ENCODE data around the gene AKR1A1.
"Not testable (repeated sequence)": the region's sequence is repeated elsewhere in the genome, so short reads cannot be mapped to it uniquely, and the experiment has no call there.

AKR1A1 gene

GRCh38 chr1:45570631-45571030 is 20.0 kb downstream of the AKR1A1 start:
- no peak for FAIRE-seq

- no peak for FAIRE-seq
Measured at GRCh38 chr1:45573231-45573804, 22.7 kb downstream of the AKR1A1 start.

- no peak for FAIRE-seq
Measured at GRCh38 chr1:45574105-45574626, 23.5 kb downstream of the AKR1A1 start.

GRCh38 chr1:45583264-45583665 is 32.6 kb downstream of the AKR1A1 start:
- FAIRE-seq: peak; percentile 9

- no peak for FAIRE-seq
Measured at GRCh38 chr1:45583666-45584350, 33.2 kb downstream of the AKR1A1 start, which contains the start of gene NASP. NASP (plus strand) TSS chr1:45584041; CDS start chr1:45584147, 106 bp downstream.

- FAIRE-seq: no peak
Measured at GRCh38 chr1:45584351-45585109, 33.9 kb downstream of the AKR1A1 start.

DNA sequence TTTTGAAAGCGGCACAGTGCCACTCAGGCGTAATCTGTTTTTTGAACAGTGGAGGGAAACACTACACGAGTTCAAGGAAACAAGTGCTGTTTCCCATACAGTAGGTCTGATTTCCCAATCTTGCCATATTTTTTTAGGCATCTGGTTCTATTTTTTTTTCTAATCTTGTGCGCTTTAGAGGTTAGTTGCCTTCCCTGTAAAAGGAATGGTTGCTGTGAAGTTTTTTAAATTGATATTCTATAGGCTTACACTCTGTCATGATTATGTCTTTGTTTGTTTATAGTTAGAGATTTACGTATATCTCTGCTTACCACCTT is 34.4 kb downstream of the AKR1A1 start:
- FAIRE-seq: no peak

DNA sequence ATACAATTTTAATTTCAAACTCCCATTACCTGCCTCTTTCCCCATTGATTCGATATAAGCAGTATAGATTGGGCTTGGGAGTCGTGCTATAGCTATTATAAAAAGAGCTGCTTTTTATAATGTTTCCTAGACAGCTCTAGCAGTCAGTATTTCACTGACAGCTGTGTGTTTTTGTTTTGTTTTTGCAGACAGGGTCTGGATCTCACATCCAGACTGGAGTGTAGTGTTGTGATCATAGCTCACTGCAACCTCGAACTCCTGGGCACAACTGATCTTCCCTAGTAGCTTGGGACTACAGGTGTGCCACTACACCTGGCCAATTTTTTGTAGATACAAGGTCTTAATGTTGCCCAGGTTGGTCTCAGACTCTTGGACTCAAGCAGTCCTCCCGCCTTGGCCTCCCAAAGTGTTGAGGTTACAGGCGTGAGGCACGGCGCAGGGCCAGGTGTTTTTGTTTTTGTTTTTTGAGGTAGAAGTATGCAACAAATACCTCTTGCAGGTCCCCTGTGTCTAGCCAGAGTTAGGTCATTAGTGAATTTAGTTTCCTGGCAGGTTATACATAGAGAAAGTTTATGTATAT is 35.0 kb downstream of the AKR1A1 start:
- FAIRE-seq: no peak

DNA sequence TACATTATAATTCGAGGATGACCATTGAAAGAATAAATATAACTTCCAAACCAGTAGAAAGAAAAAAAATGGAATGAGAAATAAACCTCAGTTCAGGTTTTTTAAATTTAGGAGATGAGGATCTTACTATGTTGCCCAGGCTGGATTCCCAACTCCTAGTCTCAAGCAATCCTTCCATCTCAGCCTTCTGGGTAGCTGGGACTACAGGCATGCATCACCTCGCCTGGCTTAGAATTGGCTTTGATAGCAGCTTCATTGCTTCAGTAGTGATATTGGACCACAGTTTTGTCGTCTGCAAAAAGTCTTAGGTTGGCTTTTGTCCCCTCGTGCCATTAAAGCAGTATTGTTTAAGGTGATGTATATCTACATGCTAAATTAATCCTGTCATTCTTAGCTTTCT is 36.1 kb downstream of the AKR1A1 start:
- no peak for FAIRE-seq

DNA sequence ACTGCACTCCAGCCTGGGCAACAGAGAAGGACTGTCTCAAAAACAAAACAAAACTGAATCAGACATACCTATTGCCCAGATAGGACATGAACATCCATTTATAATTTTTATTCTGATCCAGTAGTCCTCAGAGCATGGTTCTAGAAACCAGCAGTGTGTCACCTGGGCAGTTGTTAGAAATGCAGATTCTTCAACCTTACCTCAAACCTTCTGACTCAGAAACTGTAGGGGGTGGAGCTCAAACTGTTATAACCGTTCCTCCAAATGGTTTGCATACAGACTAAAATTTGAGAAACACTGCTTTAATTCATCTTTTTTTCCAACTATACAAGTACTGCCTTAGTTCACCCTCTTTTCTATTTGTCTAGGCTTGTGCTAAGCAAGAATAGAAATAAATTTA is 39.2 kb downstream of the AKR1A1 start:
- FAIRE-seq: no peak

- no peak for FAIRE-seq
Measured at GRCh38 chr1:45594412-45594811, 43.8 kb downstream of the AKR1A1 start.

DNA sequence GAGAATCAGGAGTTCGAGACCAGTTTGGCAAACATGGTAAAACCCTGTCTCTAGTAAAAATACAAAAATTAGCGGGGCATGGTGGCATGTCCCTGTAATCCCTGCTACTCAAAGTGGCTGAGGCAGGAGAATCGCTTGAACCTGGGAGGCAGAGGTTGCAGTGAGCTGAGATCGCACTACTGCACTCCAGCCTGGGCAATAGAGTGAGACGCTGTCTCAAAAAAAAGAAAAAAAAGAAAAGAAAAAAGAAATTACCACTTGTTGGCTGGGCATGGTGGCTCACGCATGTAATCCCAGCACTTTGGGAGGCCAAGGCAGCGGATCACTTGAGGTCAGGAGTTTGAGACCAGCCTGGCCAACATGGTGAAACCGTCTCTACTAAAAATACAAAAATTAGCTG is 46.1 kb downstream of the AKR1A1 start:
- FAIRE-seq: not testable (repeated sequence)

DNA sequence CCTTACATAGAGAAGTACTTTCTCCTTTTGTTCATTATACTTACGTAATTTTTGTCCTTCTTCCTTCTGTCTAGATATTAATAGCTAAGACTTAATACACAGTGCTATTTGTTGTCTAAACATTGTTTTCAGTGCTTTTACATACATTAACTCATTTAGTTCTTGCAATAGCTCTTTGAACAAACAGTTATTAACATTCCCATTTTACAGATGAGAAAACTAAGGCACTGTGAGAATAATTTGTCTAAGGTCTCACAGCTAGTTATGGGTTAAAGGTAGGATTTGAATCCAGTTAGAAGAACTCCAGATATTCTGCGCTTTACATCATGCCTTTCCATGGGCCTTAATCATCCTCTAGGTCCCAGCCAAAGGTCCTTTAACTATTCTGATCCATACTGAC is 53.6 kb downstream of the AKR1A1 start:
- FAIRE-seq: no peak

- FAIRE-seq: no peak
Measured at GRCh38 chr1:45607404-45608074, 56.9 kb downstream of the AKR1A1 start.

- no peak for FAIRE-seq
Measured at GRCh38 chr1:45608175-45609156, 57.8 kb downstream of the AKR1A1 start.

GRCh38 chr1:45610589-45611226 is 60.1 kb downstream of the AKR1A1 start:
- FAIRE-seq: no peak

- FAIRE-seq: no peak
Measured at GRCh38 chr1:45612941-45613579, 62.4 kb downstream of the AKR1A1 start.

GRCh38 chr1:45615885-45616284 is 65.3 kb downstream of the AKR1A1 start:
- FAIRE-seq: no peak

DNA sequence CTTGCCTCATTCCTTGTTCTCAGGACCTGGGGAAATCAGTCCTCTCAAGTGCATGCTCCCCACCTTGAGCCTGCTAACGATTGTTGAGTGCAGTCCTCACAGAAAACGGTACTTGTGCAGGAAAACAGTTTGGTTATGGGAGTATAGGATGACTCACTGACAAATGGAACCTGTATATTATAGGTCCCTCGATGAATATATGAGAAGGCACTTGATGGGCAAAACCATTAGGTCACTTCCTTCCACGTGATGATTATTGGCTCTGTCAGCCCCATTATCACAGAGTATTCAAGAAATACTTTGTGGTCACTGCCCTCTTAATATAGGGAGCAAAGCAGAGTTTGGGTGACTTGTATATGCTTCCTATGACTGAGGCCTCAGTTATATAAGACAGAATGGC is 67.0 kb downstream of the AKR1A1 start:
- no peak for FAIRE-seq

GRCh38 chr1:45619149-45619921 is 68.7 kb downstream of the AKR1A1 start:
- no peak for FAIRE-seq
